Measurements from ENCODE around the gene IRF2BP2.

DNA sequence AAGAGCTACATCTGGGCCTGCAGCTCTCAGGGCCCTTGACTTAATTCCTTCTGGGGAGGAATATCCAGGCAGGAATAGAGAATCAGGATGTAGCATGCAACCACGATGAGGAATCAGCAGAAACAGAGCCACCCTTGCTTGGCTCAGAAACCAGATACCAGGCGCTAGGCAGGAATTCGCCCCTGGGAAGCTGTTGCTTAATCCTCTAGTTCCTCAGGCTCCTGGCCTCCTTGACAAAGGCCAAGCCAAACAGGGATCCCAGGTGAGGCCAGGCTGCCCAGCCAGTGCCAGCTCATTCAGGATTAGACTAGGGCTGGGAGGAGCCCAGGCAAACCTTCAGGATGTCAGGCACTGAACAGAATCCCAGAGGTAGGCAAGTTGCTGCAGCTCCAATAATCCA is 48.2 kb upstream of the IRF2BP2 start:
- TF ChIP-seq, protein P1, sequence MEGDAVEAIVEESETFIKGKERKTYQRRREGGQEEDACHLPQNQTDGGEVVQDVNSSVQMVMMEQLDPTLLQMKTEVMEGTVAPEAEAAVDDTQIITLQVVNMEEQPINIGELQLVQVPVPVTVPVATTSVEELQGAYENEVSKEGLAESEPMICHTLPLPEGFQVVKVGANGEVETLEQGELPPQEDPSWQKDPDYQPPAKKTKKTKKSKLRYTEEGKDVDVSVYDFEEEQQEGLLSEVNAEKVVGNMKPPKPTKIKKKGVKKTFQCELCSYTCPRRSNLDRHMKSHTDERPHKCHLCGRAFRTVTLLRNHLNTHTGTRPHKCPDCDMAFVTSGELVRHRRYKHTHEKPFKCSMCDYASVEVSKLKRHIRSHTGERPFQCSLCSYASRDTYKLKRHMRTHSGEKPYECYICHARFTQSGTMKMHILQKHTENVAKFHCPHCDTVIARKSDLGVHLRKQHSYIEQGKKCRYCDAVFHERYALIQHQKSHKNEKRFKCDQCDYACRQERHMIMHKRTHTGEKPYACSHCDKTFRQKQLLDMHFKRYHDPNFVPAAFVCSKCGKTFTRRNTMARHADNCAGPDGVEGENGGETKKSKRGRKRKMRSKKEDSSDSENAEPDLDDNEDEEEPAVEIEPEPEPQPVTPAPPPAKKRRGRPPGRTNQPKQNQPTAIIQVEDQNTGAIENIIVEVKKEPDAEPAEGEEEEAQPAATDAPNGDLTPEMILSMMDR (conservative IDR thresholded peaks at IDR 0.05 in 1 of 2, IDR thresholded peaks at IDR 0.05 in 1 of 2; ENCODE audit: low read depth in 1 of 2, low read length in 2 of 2), result no peak
- no peak for TF ChIP-seq EZH2 (IDR thresholded peaks at IDR 0.05; ENCODE audit: low read length, missing control alignments)
